GM12874 (cell line): ENCODE results near the gene SORT1.

Experiments used
- CTCF ChIP-seq: IDR thresholded peaks from 2 replicates; pipeline ENCODE4 v1.5.1; 2011; ENCODE audit warnings: low read depth, mild to moderate bottlenecking, control low read depth, low read length, moderate library complexity; ENCODE audit not compliant: insufficient read depth

SORT1 gene

GRCh38 chr1:109309347-109309746, 88.4 kb downstream of the SORT1 start:
- TF ChIP-seq CTCF, result no peak

GRCh38 chr1:109307274-109308021, 90.3 kb downstream of the SORT1 start:
- TF ChIP-seq CTCF, result no peak

DNA sequence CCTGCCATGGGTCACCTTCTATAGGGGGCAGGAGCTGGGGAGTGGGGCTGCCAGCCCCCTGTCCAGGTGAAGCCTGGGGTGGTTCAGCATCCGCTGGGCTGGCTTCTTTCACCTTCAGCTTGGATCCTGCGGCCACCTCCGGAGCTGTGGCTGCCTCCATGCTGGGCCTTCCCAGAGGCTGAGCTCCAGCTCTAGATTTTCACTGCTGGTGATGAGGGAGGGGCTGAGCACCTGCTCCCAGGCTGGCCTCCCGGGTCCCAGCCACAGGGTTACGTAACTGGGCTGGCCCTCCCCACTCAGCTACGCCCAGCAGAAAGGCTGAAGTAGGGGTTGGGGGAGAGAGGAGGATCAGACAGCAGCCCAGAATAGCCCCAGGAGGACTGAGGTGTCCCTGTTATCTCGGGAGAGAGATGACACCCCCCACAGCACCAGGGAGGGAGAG, 90.9 kb downstream of the SORT1 start, which contains the start of gene MYBPHL:
TSS of gene MYBPHL (minus strand) at position 180 of the 442 bp plus-strand sequence. CDS start at position 160, 20 bp downstream.
- TF ChIP-seq CTCF, result no peak

DNA sequence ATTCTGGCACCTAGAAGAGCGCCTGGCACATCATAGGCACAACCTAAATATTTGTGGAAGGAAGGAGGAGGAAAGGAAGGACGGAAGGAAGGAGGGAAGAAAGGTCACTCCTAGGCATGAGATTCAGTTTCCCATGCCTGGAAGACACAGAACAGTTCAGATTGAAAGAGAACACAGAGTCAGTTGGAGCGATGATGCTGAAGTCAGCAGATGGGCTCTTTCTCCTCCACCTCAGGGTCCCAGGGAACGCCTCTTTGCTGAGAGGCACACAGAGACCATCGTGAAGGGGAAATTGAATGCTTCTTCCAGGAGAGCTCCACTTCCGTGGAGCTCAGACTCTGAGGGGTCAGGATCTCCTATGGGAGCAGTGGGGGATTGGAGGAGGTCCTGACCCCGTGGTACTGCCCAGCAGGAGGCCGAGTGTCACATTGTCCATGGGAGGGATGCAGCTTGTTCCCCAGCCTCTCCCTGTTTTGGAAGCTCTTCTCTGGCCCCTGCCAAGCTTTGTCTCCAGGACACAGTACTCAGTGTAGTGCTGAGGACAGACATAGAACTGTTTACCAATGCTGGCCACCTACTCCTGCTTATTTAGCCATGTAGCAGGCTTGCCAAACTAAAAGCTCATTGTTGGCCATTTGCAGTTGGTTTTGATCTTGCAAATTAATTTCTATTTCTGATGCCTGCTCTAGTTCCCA, 93.3 kb downstream of the SORT1 start:
- TF ChIP-seq CTCF, result no peak

GRCh38 chr1:109301874-109302273, 95.8 kb downstream of the SORT1 start:
- no peak for TF ChIP-seq CTCF

- TF ChIP-seq CTCF, result no peak
Measured at GRCh38 chr1:109300650-109301151, 97.0 kb downstream of the SORT1 start.

DNA sequence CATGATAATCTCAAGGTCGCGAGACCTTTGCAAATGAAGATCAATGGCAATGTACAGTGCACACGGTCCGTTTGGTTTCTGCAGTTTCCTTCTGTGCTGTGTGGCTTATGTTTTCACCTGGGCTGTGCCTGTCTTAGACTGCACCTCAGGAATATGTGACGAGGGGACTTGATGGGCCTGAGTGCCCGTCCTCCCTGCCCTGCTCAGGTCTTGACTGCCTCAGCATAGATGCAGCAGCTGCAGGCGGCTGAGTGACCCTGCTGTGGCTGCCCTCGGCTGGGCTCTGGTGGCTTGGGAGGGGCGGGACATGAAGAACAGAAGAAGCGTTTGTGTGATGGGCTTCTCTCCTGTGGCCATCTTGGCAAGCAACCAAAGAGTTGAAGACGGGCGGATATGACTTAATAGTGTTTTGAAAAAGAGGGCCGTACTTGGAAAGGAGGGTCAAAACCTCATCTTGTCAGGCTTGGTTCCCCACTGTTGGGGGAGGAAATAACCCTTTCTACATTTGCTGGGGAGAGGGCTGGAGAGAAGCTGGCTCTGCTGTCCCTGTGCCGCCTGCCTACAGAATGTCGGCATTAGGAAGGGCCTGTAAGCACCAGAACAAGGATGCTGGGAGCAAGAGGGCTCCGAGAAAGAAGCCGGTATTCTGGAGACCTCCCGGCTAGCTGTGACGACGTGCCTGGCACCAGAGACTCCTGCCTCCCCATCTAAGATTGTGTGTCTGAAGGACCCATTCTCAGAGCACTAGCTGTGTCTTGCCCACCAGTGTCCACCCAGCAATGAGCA, 98.0 kb downstream of the SORT1 start:
- TF ChIP-seq CTCF, result no peak
